Trophoblast cell (in vitro differentiated cells and primary cell): ENCODE measurements around the gene SLC1A3.

Experiments
- DNase-seq, 2 donors: peaks; one replicate each; pipeline ENCODE4 v3.0.0-alpha.2; 2016
- H2AFZ ChIP-seq: 2 replicates; pipeline ENCODE4 v1.6.1; 2013; ENCODE audit warnings: low read length, moderate library complexity, mild to moderate bottlenecking; ENCODE audit not compliant: insufficient read depth, poor library complexity
- H2AK5ac ChIP-seq: 2 replicates; pipeline ENCODE4 v1.6.1; 2013; ENCODE audit warnings: mild to moderate bottlenecking, low read length
- H2BK120ac ChIP-seq: 2 replicates; pipeline ENCODE4 v1.6.1; 2013; ENCODE audit warnings: low read length, mild to moderate bottlenecking, moderate library complexity; ENCODE audit not compliant: insufficient read depth, poor library complexity
- H2BK12ac ChIP-seq: 2 replicates; pipeline ENCODE4 v1.6.1; 2013; ENCODE audit warnings: mild to moderate bottlenecking, low read length, moderate library complexity
- H2BK5ac ChIP-seq: 2 replicates; pipeline ENCODE4 v1.6.1; 2013; ENCODE audit warnings: low read length, low read depth, moderate library complexity, mild to moderate bottlenecking; ENCODE audit not compliant: poor library complexity
- H3K14ac ChIP-seq: 2 replicates; pipeline ENCODE4 v1.6.1; 2013; ENCODE audit warnings: mild to moderate bottlenecking, low read length
- H3K18ac ChIP-seq: 2 replicates; pipeline ENCODE4 v1.6.1; 2013; ENCODE audit warnings: mild to moderate bottlenecking, low read length
- H3K23ac ChIP-seq: 2 replicates; pipeline ENCODE4 v1.6.1; 2013; ENCODE audit warnings: low read length
- H3K27ac ChIP-seq: 2 replicates; pipeline ENCODE4 v1.5.1; 2013; ENCODE audit warnings: low read depth, mild to moderate bottlenecking, inconsistent platforms, low read length, moderate library complexity
- H3K27me3 ChIP-seq: 2 replicates; pipeline ENCODE4 v1.6.1; 2013; ENCODE audit warnings: inconsistent platforms, mild to moderate bottlenecking, low read length, moderate library complexity; ENCODE audit not compliant: insufficient read depth
- H3K36me3 ChIP-seq, 2 experiments: 1 replicate in 1 of 2; 2 replicates in 1 of 2; pipeline ENCODE4 v1.6.1; 2013; ENCODE audit warnings: low read length in 2 of 2, mild to moderate bottlenecking in 2 of 2, moderate library complexity in 1 of 2; ENCODE audit not compliant: insufficient read depth in 2 of 2, control insufficient read depth in 1 of 2
- H3K4ac ChIP-seq: 2 replicates; pipeline ENCODE4 v1.6.1; 2013; ENCODE audit warnings: low read depth, mild to moderate bottlenecking, low read length, moderate library complexity
- H3K4me1 ChIP-seq, 2 experiments: 1 replicate in 1 of 2; 2 replicates in 1 of 2; pipeline ENCODE4 v1.6.1; 2013; ENCODE audit warnings: low read length in 2 of 2, mild to moderate bottlenecking in 2 of 2, moderate library complexity in 1 of 2; ENCODE audit not compliant: insufficient read depth in 2 of 2, control insufficient read depth in 1 of 2
- H3K4me2 ChIP-seq: 2 replicates; pipeline ENCODE4 v1.6.1; 2013; ENCODE audit warnings: inconsistent platforms, mild to moderate bottlenecking, low read length, moderate library complexity
- H3K4me3 ChIP-seq: 2 replicates; pipeline ENCODE4 v1.5.1; 2013; ENCODE audit warnings: mild to moderate bottlenecking, low read depth, low read length, inconsistent platforms
- H3K79me1 ChIP-seq: one replicate; pipeline ENCODE4 v1.6.1; 2013; ENCODE audit warnings: low read length
- H3K79me2 ChIP-seq: 2 replicates; pipeline ENCODE4 v1.6.1; 2013; ENCODE audit warnings: low read length, mild to moderate bottlenecking; ENCODE audit not compliant: control insufficient read depth, insufficient read depth, poor library complexity
- H3K9ac ChIP-seq: 2 replicates; pipeline ENCODE4 v1.6.1; 2013; ENCODE audit warnings: mild to moderate bottlenecking, low read length
- H3K9me3 ChIP-seq: 2 replicates; pipeline ENCODE4 v1.6.1; 2013; ENCODE audit warnings: low read depth, mild to moderate bottlenecking, control low read depth, inconsistent platforms, low read length; ENCODE audit not compliant: insufficient read depth
- H4K12ac ChIP-seq: 2 replicates; pipeline ENCODE4 v1.6.1; 2013; ENCODE audit warnings: low read depth, mild to moderate bottlenecking, low read length, moderate library complexity
- H4K8ac ChIP-seq: 2 replicates; pipeline ENCODE4 v1.6.1; 2013; ENCODE audit warnings: low read depth, mild to moderate bottlenecking, low read length, moderate library complexity
- H4K91ac ChIP-seq: one replicate; pipeline ENCODE4 v1.6.1; 2013; ENCODE audit warnings: low read depth, mild to moderate bottlenecking, low read length, moderate library complexity
- WGBS: extraction: QIAGEN DNeasy Blood & Tissue Kit; methylation state at CpG from one replicate; pipeline ENCODE4 v1.1.7; 2013; ENCODE audit warnings: missing lambda C conversion rate; ENCODE audit not compliant: insufficient read length, insufficient coverage; ENCODE audit errors: extremely low coverage; 5-methylcytosine and 5-hydroxymethylcytosine counted together

The SLC1A3 gene

GRCh38 chr5:36708996-36709395 is 102.6 kb downstream of the SLC1A3 start:
- no peak overlapping the region for H2AFZ ChIP-seq
- H3K18ac ChIP-seq, result no peak overlapping the region
- no CpG with 5 or more reads among the region's 5 CpGs for WGBS
- no peak overlapping the region for H3K4me2 ChIP-seq
- no peak overlapping the region for H3K9ac ChIP-seq
- H3K4me3 ChIP-seq, result no peak overlapping the region
- no peak overlapping the region for H2AK5ac ChIP-seq
- no peak overlapping the region for H2BK5ac ChIP-seq
- DNase-seq, result no peak
- no peak overlapping the region for H4K8ac ChIP-seq
- H3K27ac ChIP-seq, result no peak overlapping the region
- no peak overlapping the region for H4K91ac ChIP-seq
- H3K4me1 ChIP-seq, result peaks cover 0 to 1% of the 10 kb centered on the region in 2 experiments
- no peak overlapping the region for H2BK120ac ChIP-seq
- no peak overlapping the region for H3K14ac ChIP-seq
- H4K12ac ChIP-seq, result no peak overlapping the region
- H3K27me3 ChIP-seq, result no peaks in the 10 kb centered on the region
- no peaks in the 10 kb centered on the region for H3K79me1 ChIP-seq
- no peaks in the 10 kb centered on the region for H3K79me2 ChIP-seq
- H3K36me3 ChIP-seq, result no peaks in the 10 kb centered on the region
- H3K23ac ChIP-seq, result no peak overlapping the region
- H3K9me3 ChIP-seq, result no peaks in the 10 kb centered on the region
- H3K4ac ChIP-seq, result no peak overlapping the region
- H2BK12ac ChIP-seq, result no peak overlapping the region

DNA sequence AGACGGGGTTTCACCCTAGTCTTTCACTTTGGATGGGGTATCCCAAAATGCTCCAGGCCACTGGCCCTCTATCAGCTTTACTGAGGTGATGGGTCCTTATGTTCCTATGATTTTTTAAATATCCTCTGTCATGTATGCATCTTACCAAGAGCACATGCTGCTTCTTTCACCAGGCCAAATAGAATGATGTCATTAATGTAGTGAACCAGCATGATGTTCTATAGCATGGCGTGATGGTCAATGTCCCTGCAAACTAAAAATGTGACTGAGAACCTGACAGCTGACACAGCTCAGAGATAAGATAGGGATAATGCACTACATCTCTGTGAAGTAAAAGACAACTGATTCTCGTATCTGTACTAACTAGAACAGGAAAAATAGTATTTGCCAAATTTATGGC is 103.6 kb downstream of the SLC1A3 start:
- Histone ChIP-seq H2BK120ac (no peak overlapping the region), H3K4me1 (no peaks in the 10 kb centered on the region), H3K4me2 (no peak overlapping the region), H4K12ac (no peak overlapping the region), H4K91ac (no peak overlapping the region), H3K27me3 (no peaks in the 10 kb centered on the region), H3K27ac (no peak overlapping the region), H3K9me3 (no peaks in the 10 kb centered on the region), H3K23ac (no peak overlapping the region), H2BK5ac (no peak overlapping the region), H3K4me3 (no peak overlapping the region), H4K8ac (no peak overlapping the region), H3K4ac (no peak overlapping the region), H3K18ac (no peak overlapping the region), H3K79me1 (no peaks in the 10 kb centered on the region), H2BK12ac (no peak overlapping the region), H2AK5ac (no peak overlapping the region), H3K36me3 (no peaks in the 10 kb centered on the region), H3K79me2 (no peaks in the 10 kb centered on the region), H2AFZ (no peak overlapping the region), H3K14ac (no peak overlapping the region), H3K9ac (no peak overlapping the region)
- no CpG with 5 or more reads among the region's 3 CpGs for WGBS
- no peak for DNase-seq

DNA sequence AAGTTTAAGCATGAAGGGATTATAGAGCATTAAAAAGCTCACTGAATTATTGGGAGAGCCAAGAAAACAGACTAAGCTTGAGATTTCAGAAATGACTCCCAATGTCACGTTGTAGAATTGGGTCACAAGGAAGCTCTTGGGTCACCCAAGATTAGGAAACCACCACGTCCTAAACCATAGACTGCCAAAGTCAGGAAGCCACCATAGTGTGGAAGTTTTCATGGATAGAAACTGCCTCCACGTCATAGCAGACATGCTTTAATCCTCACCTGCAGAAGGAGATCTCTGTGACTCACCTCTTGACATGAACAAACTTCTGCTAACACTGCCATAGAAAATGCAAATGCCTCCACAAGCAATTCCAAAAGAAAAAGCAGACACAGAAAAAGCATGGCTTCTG is 106.3 kb downstream of the SLC1A3 start:
- Histone ChIP-seq H3K4me3 (no peak overlapping the region), H3K79me2 (no peaks in the 10 kb centered on the region), H3K27ac (no peak overlapping the region), H2BK5ac (no peak overlapping the region), H4K91ac (no peak overlapping the region), H3K27me3 (no peaks in the 10 kb centered on the region), H3K4me2 (no peak overlapping the region), H2BK12ac (no peak overlapping the region), H3K18ac (no peak overlapping the region), H2BK120ac (no peak overlapping the region), H4K8ac (no peak overlapping the region), H3K4me1 (no peaks in the 10 kb centered on the region), H3K9ac (no peak overlapping the region), H2AK5ac (no peak overlapping the region), H2AFZ (no peak overlapping the region), H3K9me3 (peaks cover 2% of the 10 kb centered on the region), H3K36me3 (no peaks in the 10 kb centered on the region), H3K4ac (no peak overlapping the region), H4K12ac (no peak overlapping the region), H3K23ac (no peak overlapping the region), H3K79me1 (no peaks in the 10 kb centered on the region), H3K14ac (no peak overlapping the region)
- peak; percentile 10 to 45 for DNase-seq
- WGBS, result no CpG with 5 or more reads among the region's 3 CpGs

- no peak overlapping the region for H3K14ac ChIP-seq
- H3K27me3 ChIP-seq, result no peaks in the 10 kb centered on the region
- no peak overlapping the region for H4K91ac ChIP-seq
- H2AK5ac ChIP-seq, result no peak overlapping the region
- peaks cover 2% of the 10 kb centered on the region for H3K9me3 ChIP-seq
- H2BK12ac ChIP-seq, result no peak overlapping the region
- no peak overlapping the region for H2AFZ ChIP-seq
- no peak overlapping the region for H3K4me2 ChIP-seq
- H3K23ac ChIP-seq, result no peak overlapping the region
- H4K12ac ChIP-seq, result no peak overlapping the region
- no peaks in the 10 kb centered on the region for H3K79me1 ChIP-seq
- no peak overlapping the region for H3K18ac ChIP-seq
- no peak overlapping the region for H2BK5ac ChIP-seq
- no peaks in the 10 kb centered on the region for H3K4me1 ChIP-seq
- no peak overlapping the region for H3K4ac ChIP-seq
- H4K8ac ChIP-seq, result no peak overlapping the region
- H3K79me2 ChIP-seq, result no peaks in the 10 kb centered on the region
- WGBS, result no CpG with 5 or more reads among the region's 2 CpGs
- H3K9ac ChIP-seq, result no peak overlapping the region
- no peaks in the 10 kb centered on the region for H3K36me3 ChIP-seq
- no peak overlapping the region for H3K27ac ChIP-seq
- H3K4me3 ChIP-seq, result no peak overlapping the region
- H2BK120ac ChIP-seq, result no peak overlapping the region
- no peak for DNase-seq
Observed at GRCh38 chr5:36713541-36713940, 107.1 kb downstream of the SLC1A3 start.
